ENCODE data around the gene RAB1A. TPM values are rescaled to one million over a fixed set of nuclear protein-coding genes. Genes with fewer than 3 reads are reported as not detected.
A peak's percentile ranks its signal among the peaks of the same experiment; 100 is the strongest.

Gene RAB1A
- total and polyA plus RNA-seq, 2 of the 13 experiments (the other 11 are each of a cell fraction or from before 2014, with no cell fraction given): 206 to 226 TPM

DNA sequence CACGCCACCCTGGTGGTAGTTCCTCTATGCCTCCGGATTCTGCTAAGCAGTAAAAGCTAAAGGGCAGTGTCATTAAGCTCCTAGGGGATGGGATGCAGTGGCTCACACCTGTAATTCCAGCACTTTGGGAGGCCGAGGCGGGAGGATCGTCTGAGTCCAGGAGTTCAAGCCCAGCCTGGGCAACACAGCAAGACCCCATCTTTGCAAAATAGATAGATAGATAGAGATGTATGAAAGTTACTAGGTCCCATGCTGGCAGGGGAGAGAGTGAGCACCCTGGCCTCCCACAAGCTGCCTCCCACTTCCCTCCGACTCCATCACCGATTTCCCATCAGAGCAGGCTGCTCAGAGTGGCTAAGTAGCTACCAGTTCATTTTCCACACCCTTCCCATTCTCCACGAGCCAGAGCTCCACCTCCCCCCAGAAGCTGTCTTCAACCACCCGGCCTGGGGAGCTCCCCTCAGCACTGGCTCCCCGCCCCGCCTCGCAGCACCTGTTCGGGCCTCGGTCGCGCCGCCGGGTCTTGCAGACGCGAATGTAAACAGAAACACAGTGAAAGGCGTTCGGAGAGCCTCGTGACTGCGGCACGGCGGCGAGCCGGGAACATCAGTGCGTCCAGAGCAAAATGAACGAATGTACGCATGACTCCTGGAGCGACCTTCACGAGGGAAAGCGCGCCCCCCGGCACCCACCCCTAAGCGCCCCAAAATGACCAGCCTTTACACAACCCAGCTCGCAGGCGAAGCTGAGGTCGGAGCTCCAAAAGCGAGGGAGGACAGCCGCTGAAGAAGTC lies 74.3 kb downstream of the RAB1A start (continued):
- TF ChIP-seq SETDB1 (CRISPR knock-in tag; IDR thresholded peaks at IDR 0.05; ENCODE audit: borderline replicate concordance) (no peak), ZNF20 (CRISPR knock-in tag; IDR thresholded peaks at IDR 0.05) (no peak), HMG20A (CRISPR knock-in tag; IDR thresholded peaks at IDR 0.05; ENCODE audit: borderline replicate concordance) (no peak), KAT7 (CRISPR knock-in tag; IDR thresholded peaks at IDR 0.05; ENCODE audit: borderline replicate concordance) (no peak), ZNF746 (CRISPR knock-in tag; IDR thresholded peaks at IDR 0.05) (0 out of 2 replicates have a peak, but pooled peaks have one; percentile 10)
- TF ChIP-seq, protein P1, sequence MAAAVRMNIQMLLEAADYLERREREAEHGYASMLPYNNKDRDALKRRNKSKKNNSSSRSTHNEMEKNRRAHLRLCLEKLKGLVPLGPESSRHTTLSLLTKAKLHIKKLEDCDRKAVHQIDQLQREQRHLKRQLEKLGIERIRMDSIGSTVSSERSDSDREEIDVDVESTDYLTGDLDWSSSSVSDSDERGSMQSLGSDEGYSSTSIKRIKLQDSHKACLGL (CRISPR knock-in tag; IDR thresholded peaks at IDR 0.05): peak; percentile 63; the same call in 1 of the 2 replicates

DNA sequence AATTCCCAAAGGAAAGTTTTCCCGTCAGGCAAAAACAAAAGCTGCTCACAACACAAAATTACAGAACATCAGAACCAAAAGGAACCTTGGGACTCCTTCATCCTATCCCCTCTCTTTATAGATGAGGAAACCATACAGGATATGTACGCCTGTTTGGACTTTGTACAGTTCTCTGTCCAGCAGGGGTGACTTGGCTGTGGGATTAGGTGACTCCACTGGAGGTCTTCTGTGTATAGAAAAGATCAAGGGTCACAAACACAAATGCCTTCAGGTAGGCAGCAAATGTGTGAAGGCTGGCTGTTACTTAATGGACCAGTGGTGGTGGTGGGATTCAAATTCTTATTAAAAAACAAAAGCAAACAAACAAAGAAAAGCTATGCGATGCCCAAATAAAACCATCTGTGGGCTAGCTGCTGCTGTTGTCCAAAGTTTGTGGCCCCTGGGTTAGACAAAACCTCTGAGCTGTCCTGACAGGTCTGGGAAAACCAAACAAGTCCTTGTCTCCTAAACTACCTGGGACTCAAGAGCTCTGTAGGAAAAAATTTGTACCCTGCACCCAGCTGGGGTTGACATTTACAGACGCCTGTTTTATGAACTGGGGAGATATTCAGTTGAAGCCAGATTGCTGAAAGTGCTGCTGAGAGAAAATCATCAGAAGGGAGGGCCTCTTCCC lies 75.0 kb downstream of the RAB1A start:
- H3K9me3 ChIP-seq (ENCODE audit: low read length): no peaks in the 10 kb centered on the region
- FAIRE-seq (peak; percentile 76), DNase-seq (ENCODE audit: low spot score) (peak; percentile 87), ATAC-seq (peak; percentile 22)
- in situ Hi-C loops (cut with HindIII; ENCODE audit: extremely low pct_ligation_motif_present, low pct_unique_long_range_greater_than_20kb) (loop anchor here (25.0 kb wide), 1 partner anchor 507 kb away; no protein-coding TSS in a partner anchor), intact Hi-C loops (cut with micrococcal nuclease; ENCODE audit: unreplicated experiment) (loop anchor here (5.0 to 10.0 kb wide), 2 partner anchors 77 to 520 kb away; partner anchors contain the start of gene RAB1A)
- H3K4me3 ChIP-seq (replicated peaks in 1 of 3; ENCODE audit: insufficient read depth in 1 of 3, low read depth in 2 of 3, low read length in 3 of 3): peak overlapping the region; percentile 78 to 88 (median 83)
- peaks cover 63% of the 10 kb centered on the region for H3K4me1 ChIP-seq (ENCODE audit: insufficient read depth, low read length)
- H4K20me1 ChIP-seq (ENCODE audit: insufficient read depth, low read length): no peaks in the 10 kb centered on the region
- BruUV-seq (replicated peaks): TSS peak; percentile 58
- 20% methylated on average over 4 of the region's 4 CpGs for WGBS (ENCODE audit: low lambda C conversion rate)
- ChIA-PET CTCF (ENCODE audit: low intra/inter-chr PET ratio, low total read pairs) (no interaction called here), POLR2A (interaction anchor here (1.0 to 3.5 kb wide), 18 partner anchors 8 to 473 kb away, joined by 3 to 62 read pairs (median 8); partner anchors contain the start of genes ACTR2, RAB1A and SERTAD2)
- H3K36me3 ChIP-seq (replicated peaks in 1 of 2; ENCODE audit: control insufficient read depth in 1 of 2, insufficient read depth in 2 of 2, low read length in 2 of 2): no peaks in the 10 kb centered on the region
- H3K4me2 ChIP-seq (ENCODE audit: low read depth, low read length): peak overlapping the region; percentile 99
- H3K27me3 ChIP-seq (ENCODE audit: control insufficient read depth in 1 of 2, insufficient read depth in 2 of 2, low read length in 2 of 2): no peaks in the 10 kb centered on the region; a peak in 1 of 5 replicates
- peak overlapping the region; percentile 64; the same call in 1 of the 2 replicates for H3K9ac ChIP-seq (ENCODE audit: insufficient read depth, low read depth, low read length)
- peaks cover 31% of the 10 kb centered on the region for H3K79me2 ChIP-seq (ENCODE audit: insufficient read depth, low read length)
- no peak overlapping the region for H2AFZ ChIP-seq (ENCODE audit: low read length)
- peak overlapping the region; percentile 61 for H3K27ac ChIP-seq (ENCODE audit: extremely low read length, insufficient read depth, low read length)
- TF ChIP-seq U2AF1 (optimal IDR thresholded peaks at IDR 0.05; ENCODE audit: low read depth, low read length): peak; percentile 15
- peak; percentile 39; the same call in 1 of the 2 replicates for TF ChIP-seq FOXJ3 (CRISPR knock-in tag; IDR thresholded peaks at IDR 0.05; ENCODE audit: borderline replicate concordance)
- no peak for TF ChIP-seq ZNF451 (CRISPR knock-in tag; IDR thresholded peaks at IDR 0.05)
- peak; percentile 6; the same call in 1 of the 2 replicates for TF ChIP-seq ZNF331 (CRISPR knock-in tag; IDR thresholded peaks at IDR 0.05)
- TF ChIP-seq REL (CRISPR knock-in tag; conservative IDR thresholded peaks at IDR 0.05): no peak
- no peak for TF ChIP-seq ZNF230 (CRISPR knock-in tag; IDR thresholded peaks at IDR 0.05)
- no peak for TF ChIP-seq TMF1 (CRISPR knock-in tag; IDR thresholded peaks at IDR 0.05; ENCODE audit: low read depth)
- TF ChIP-seq MXD4 (CRISPR knock-in tag; IDR thresholded peaks at IDR 0.05): 0 out of 2 replicates have a peak, but pooled peaks have one; percentile 27
- TF ChIP-seq GATA4 (IDR thresholded peaks at IDR 0.05; ENCODE audit: borderline replicate concordance, low read depth): no peak
- peak; percentile 47; the same call in 1 of the 2 replicates for TF ChIP-seq ELF3 (CRISPR knock-in tag; IDR thresholded peaks at IDR 0.05)
- TF ChIP-seq ZNF674 (CRISPR knock-in tag; IDR thresholded peaks at IDR 0.05; ENCODE audit: low read depth): no peak; the same call in 1 of the 2 replicates
- no peak for TF ChIP-seq PRMT3 (CRISPR knock-in tag; IDR thresholded peaks at IDR 0.05; ENCODE audit: borderline replicate concordance, low read depth)
- TF ChIP-seq HNRNPUL1 (IDR thresholded peaks at IDR 0.05; ENCODE audit: low read depth, low read length): no peak
- TF ChIP-seq BCL6 (CRISPR knock-in tag; IDR thresholded peaks at IDR 0.05): 0 out of 2 replicates have a peak, but pooled peaks have one; percentile 7
- no peak for TF ChIP-seq SRF (IDR thresholded peaks at IDR 0.05; ENCODE audit: low read depth, low read length)
